Measurements from ENCODE around the gene PTPN18. TPM values are rescaled to one million over a fixed set of nuclear protein-coding genes. Genes with fewer than 3 reads are reported as not detected.
"Not testable (repeated sequence)": the region's sequence is repeated elsewhere in the genome, so short reads cannot be mapped to it uniquely, and the experiment has no call there.

PTPN18 gene
- total RNA-seq, 2 donors from 2014 or later: 79.2 to 93.3 TPM

DNA sequence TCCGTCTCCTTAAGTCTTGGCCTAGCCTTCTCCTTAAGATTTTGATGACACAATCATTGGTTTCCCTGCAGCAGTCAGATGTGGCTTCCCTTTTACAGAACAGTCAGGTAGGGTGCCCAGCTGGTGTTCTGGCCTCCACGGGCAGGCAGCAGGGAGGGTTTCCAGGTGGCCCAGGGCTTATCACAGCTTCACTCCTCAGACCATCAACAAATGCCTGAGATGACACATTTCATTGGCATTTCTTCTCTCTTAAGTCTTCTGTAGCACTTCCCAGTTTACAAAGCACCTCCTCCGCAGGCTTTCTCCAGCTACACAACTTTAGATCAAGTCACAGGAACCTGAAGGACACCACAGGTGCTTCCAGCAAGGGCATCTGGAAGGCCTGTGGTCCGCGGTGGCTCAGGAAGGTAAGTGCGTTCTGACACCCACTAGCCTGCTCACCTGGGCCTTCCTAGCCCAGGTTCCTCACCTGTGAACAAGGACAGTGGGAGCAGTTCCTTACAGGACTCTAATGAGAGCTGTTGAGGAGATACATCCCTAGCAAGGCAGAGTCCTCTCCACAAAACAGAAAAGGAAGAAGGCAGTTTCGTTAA lies 37.6 kb downstream of the PTPN18 start:
- H3K4me3 ChIP-seq: no peak overlapping the region
- H3K27me3 ChIP-seq (replicated peaks; ENCODE audit: insufficient read depth): no peaks in the 10 kb centered on the region
- H3K4me1 ChIP-seq (ENCODE audit: control insufficient read depth in 1 of 2, low read depth in 2 of 2): peaks cover 4 to 16% of the 10 kb centered on the region in 2 donors
- no peak for ATAC-seq (ENCODE audit: insufficient number of reproducible peaks, low FRiP score, low read depth)
- TF ChIP-seq, protein P1, sequence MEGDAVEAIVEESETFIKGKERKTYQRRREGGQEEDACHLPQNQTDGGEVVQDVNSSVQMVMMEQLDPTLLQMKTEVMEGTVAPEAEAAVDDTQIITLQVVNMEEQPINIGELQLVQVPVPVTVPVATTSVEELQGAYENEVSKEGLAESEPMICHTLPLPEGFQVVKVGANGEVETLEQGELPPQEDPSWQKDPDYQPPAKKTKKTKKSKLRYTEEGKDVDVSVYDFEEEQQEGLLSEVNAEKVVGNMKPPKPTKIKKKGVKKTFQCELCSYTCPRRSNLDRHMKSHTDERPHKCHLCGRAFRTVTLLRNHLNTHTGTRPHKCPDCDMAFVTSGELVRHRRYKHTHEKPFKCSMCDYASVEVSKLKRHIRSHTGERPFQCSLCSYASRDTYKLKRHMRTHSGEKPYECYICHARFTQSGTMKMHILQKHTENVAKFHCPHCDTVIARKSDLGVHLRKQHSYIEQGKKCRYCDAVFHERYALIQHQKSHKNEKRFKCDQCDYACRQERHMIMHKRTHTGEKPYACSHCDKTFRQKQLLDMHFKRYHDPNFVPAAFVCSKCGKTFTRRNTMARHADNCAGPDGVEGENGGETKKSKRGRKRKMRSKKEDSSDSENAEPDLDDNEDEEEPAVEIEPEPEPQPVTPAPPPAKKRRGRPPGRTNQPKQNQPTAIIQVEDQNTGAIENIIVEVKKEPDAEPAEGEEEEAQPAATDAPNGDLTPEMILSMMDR (IDR thresholded peaks at IDR 0.05): no peak
- no peak overlapping the region for H3K27ac ChIP-seq
- no peaks in the 10 kb centered on the region for H3K9me3 ChIP-seq
- no peaks in the 10 kb centered on the region for H3K36me3 ChIP-seq
- DNase-seq (ENCODE audit: low spot score): no peak

- not testable (repeated sequence) for ATAC-seq (ENCODE audit: insufficient number of reproducible peaks, low FRiP score, low read depth); H3K4me1 ChIP-seq (ENCODE audit: control insufficient read depth in 1 of 2, low read depth in 2 of 2); H3K9me3 ChIP-seq; H3K27ac ChIP-seq; H3K36me3 ChIP-seq; DNase-seq (ENCODE audit: low spot score); H3K27me3 ChIP-seq (replicated peaks; ENCODE audit: insufficient read depth); H3K4me3 ChIP-seq
These were observed 50.4 kb downstream of the PTPN18 start for GRCh38 chr2:130406280-130406679.

- not testable (repeated sequence) for ATAC-seq (ENCODE audit: insufficient number of reproducible peaks, low FRiP score, low read depth); H3K9me3 ChIP-seq; H3K4me3 ChIP-seq; H3K27ac ChIP-seq; H3K36me3 ChIP-seq; H3K4me1 ChIP-seq (ENCODE audit: control insufficient read depth in 1 of 2, low read depth in 2 of 2); DNase-seq (ENCODE audit: low spot score); H3K27me3 ChIP-seq (replicated peaks; ENCODE audit: insufficient read depth)
These were observed 60.8 kb downstream of the PTPN18 start for GRCh38 chr2:130416693-130417092.

DNA sequence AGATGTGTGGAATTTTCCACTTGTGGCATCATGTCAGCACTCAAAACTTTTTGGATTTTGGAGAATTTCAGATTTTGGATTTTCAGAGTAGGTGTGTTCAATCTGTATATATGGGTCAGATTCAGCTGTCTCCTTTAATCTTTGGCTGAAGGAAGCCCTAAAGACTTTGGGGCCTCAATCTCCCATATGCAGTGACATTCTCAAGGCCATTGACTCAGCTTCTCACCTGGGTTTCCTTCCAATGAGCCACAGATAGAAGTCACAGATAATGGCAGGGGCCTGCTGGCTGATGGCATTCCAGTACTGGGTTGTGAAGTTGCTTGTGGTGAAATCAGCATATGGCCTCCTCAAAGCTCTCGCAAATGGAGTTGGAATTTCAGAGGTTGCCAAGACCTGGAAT lies 63.0 kb downstream of the PTPN18 start:
- not testable (repeated sequence) for H3K9me3 ChIP-seq; H3K27ac ChIP-seq; H3K4me3 ChIP-seq; H3K27me3 ChIP-seq (replicated peaks; ENCODE audit: insufficient read depth); H3K36me3 ChIP-seq; ATAC-seq (ENCODE audit: insufficient number of reproducible peaks, low FRiP score, low read depth); DNase-seq (ENCODE audit: low spot score); H3K4me1 ChIP-seq (ENCODE audit: control insufficient read depth in 1 of 2, low read depth in 2 of 2)

Other genes starting within 250 kb of the PTPN18 start
- not detected for gene POTEF, start 226.8 kb upstream of the PTPN18 start, total RNA-seq
- gene CCDC74B, start 210.9 kb upstream of the PTPN18 start, total RNA-seq: 10 to 100 TPM in 1 of 2 donors, 1 to 10 TPM in 1; 2.0 to 12.4 TPM
- 10 to 100 TPM; 46.3 to 53.1 TPM for gene SMPD4, start 174.5 kb upstream of the PTPN18 start, total RNA-seq
- gene MZT2B, start 173.8 kb upstream of the PTPN18 start, total RNA-seq: 10 to 100 TPM; 75.3 to 96.3 TPM
- gene TUBA3E, start 157.6 kb upstream of the PTPN18 start, total RNA-seq: not detected
- 100 to 1,000 TPM in 1 of 2 donors, 10 to 100 TPM in 1; 67.4 to 166 TPM for gene IMP4, start 13.2 kb upstream of the PTPN18 start, total RNA-seq
- not detected for gene POTEI, start 153.3 kb downstream of the PTPN18 start, total RNA-seq
- not detected for gene CFC1B, start 165.2 kb downstream of the PTPN18 start, total RNA-seq
- gene CFC1, start 243.5 kb downstream of the PTPN18 start, total RNA-seq: not detected